Astrocyte (in vitro differentiated cells and primary cell): ENCODE results near the gene AP4S1.
"Not testable (repeated sequence)": the region's sequence is repeated elsewhere in the genome, so short reads cannot be mapped to it uniquely, and the experiment has no call there.

ENCODE experiments used
- EZH2 ChIP-seq: IDR thresholded peaks from 2 replicates; pipeline ENCODE4 v1.6.1; 2012; ENCODE audit warnings: mild to moderate bottlenecking, low read length, inconsistent platforms; ENCODE audit not compliant: insufficient read depth
- TF ChIP-seq, protein P1 (sequence below): IDR thresholded peaks from 2 replicates; pipeline ENCODE4 v1.5.1; 2011; ENCODE audit warnings: low read depth, mild to moderate bottlenecking, inconsistent platforms, low read length, moderate library complexity; ENCODE audit not compliant: insufficient read depth

DNA sequence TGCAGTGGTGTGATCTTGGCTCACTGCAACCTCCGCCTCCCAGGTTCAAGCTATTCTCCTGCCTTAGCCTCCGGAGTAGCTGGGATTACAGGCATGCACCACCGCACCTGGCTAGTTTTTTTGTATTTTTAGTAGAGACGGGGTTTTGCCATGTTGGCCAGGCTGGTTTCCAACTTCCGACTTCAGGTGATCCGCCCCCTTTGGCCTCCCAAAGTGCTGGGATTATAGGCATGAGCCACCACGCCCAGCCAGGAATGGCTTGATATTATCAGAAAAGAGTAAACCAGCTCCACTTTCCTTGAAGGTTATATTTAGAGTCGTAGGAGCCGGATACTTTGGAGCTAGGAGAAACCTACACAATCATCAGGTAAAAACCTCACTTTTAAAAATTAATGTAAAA is 61.0 kb downstream of the AP4S1 start:
- TF ChIP-seq, protein P1, sequence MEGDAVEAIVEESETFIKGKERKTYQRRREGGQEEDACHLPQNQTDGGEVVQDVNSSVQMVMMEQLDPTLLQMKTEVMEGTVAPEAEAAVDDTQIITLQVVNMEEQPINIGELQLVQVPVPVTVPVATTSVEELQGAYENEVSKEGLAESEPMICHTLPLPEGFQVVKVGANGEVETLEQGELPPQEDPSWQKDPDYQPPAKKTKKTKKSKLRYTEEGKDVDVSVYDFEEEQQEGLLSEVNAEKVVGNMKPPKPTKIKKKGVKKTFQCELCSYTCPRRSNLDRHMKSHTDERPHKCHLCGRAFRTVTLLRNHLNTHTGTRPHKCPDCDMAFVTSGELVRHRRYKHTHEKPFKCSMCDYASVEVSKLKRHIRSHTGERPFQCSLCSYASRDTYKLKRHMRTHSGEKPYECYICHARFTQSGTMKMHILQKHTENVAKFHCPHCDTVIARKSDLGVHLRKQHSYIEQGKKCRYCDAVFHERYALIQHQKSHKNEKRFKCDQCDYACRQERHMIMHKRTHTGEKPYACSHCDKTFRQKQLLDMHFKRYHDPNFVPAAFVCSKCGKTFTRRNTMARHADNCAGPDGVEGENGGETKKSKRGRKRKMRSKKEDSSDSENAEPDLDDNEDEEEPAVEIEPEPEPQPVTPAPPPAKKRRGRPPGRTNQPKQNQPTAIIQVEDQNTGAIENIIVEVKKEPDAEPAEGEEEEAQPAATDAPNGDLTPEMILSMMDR, result not testable (repeated sequence)
- not testable (repeated sequence) for TF ChIP-seq EZH2
